Measurements from ENCODE around the gene TMEM272. TPM values are rescaled to one million over a fixed set of nuclear protein-coding genes. Genes with fewer than 3 reads are reported as not detected.

TMEM272 gene
- total and polyA plus RNA-seq, 9 of the 15 experiments (the other 6 are each of a cell fraction or from before 2014, with no cell fraction given): 0.04 to 0.16 (median 0.06) TPM; not detected in 2

DNA sequence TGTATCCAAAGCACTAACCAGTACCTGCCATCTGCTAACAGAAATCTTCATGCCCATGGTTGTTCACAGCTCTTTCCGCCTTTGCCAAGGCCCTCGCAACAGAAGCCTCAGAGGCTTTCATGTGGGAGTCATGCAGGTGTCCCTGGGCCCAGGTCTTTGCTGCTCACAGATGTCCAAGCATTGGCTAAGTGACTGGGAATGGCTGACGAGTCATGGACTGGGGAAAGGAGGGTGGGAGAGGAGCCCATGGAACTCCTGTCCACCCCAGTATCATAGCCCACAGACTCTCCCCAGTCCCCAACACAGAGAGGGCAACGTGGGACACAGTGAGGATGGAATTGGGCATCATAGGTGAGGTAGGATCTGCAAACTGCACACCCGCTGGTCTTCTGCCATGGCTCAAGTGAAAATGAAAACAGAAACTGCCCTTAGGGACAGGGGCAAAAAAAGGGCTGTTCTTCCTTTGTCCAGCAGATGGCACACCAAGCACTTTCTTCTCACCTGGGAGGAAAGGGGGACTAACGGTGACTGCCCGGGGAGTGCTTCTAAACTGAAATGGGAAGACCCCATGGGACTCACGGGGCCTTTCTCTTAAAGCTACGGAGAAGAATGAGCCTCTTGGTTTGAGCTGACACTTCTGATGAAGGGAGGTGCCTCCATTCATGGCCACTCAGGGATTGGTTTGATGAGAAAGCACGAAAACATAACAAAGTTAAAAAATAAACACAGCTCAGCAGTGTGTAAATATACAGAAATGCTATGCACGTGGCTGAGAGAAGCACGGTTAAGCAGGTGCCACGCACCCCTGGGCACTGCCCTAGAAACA lies 29.9 kb downstream of the TMEM272 start (continued):
- TF ChIP-seq, protein P1, sequence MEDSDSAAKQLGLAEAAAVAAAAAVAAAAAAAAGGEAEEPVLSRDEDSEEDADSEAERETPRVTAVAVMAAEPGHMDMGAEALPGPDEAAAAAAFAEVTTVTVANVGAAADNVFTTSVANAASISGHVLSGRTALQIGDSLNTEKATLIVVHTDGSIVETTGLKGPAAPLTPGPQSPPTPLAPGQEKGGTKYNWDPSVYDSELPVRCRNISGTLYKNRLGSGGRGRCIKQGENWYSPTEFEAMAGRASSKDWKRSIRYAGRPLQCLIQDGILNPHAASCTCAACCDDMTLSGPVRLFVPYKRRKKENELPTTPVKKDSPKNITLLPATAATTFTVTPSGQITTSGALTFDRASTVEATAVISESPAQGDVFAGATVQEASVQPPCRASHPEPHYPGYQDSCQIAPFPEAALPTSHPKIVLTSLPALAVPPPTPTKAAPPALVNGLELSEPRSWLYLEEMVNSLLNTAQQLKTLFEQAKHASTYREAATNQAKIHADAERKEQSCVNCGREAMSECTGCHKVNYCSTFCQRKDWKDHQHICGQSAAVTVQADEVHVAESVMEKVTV (CRISPR knock-in tag; IDR thresholded peaks at IDR 0.05): 0 out of 2 replicates have a peak, but pooled peaks have one; percentile 41
- TF ChIP-seq, protein P2, sequence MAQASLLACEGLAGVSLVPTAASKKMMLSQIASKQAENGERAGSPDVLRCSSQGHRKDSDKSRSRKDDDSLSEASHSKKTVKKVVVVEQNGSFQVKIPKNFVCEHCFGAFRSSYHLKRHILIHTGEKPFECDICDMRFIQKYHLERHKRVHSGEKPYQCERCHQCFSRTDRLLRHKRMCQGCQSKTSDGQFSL (CRISPR knock-in tag; IDR thresholded peaks at IDR 0.05): no peak
- TF ChIP-seq, protein P2 (tag; IDR thresholded peaks at IDR 0.05): no peak
- TF ChIP-seq SIN3B (IDR thresholded peaks at IDR 0.05; ENCODE audit: low read depth) (no peak), SRSF9 (IDR thresholded peaks at IDR 0.05; ENCODE audit: borderline replicate concordance, low read depth, low read length) (no peak), SMARCA4 (IDR thresholded peaks at IDR 0.05) (no peak), FOXA1 (IDR thresholded peaks at IDR 0.05; ENCODE audit: borderline replicate concordance) (no peak), ZNF124 (CRISPR knock-in tag; IDR thresholded peaks at IDR 0.05) (no peak), SMARCB1 (IDR thresholded peaks at IDR 0.05; ENCODE audit: insufficient read length, low read depth) (no peak), SMC3 (conservative IDR thresholded peaks at IDR 0.05; ENCODE audit: insufficient read depth, low read depth, low read length) (peak; percentile 59), TAL1 (IDR thresholded peaks at IDR 0.05) (no peak)
- TF ChIP-seq, protein P3, sequence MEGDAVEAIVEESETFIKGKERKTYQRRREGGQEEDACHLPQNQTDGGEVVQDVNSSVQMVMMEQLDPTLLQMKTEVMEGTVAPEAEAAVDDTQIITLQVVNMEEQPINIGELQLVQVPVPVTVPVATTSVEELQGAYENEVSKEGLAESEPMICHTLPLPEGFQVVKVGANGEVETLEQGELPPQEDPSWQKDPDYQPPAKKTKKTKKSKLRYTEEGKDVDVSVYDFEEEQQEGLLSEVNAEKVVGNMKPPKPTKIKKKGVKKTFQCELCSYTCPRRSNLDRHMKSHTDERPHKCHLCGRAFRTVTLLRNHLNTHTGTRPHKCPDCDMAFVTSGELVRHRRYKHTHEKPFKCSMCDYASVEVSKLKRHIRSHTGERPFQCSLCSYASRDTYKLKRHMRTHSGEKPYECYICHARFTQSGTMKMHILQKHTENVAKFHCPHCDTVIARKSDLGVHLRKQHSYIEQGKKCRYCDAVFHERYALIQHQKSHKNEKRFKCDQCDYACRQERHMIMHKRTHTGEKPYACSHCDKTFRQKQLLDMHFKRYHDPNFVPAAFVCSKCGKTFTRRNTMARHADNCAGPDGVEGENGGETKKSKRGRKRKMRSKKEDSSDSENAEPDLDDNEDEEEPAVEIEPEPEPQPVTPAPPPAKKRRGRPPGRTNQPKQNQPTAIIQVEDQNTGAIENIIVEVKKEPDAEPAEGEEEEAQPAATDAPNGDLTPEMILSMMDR (IDR thresholded peaks at IDR 0.05 in 2 of 3, conservative IDR thresholded peaks at IDR 0.05 in 1 of 3; ENCODE audit: insufficient read depth in 2 of 3, low read depth in 1 of 3, low read length in 3 of 3): peak; percentile 67 to 80 (median 77)
- TF ChIP-seq, protein P4, sequence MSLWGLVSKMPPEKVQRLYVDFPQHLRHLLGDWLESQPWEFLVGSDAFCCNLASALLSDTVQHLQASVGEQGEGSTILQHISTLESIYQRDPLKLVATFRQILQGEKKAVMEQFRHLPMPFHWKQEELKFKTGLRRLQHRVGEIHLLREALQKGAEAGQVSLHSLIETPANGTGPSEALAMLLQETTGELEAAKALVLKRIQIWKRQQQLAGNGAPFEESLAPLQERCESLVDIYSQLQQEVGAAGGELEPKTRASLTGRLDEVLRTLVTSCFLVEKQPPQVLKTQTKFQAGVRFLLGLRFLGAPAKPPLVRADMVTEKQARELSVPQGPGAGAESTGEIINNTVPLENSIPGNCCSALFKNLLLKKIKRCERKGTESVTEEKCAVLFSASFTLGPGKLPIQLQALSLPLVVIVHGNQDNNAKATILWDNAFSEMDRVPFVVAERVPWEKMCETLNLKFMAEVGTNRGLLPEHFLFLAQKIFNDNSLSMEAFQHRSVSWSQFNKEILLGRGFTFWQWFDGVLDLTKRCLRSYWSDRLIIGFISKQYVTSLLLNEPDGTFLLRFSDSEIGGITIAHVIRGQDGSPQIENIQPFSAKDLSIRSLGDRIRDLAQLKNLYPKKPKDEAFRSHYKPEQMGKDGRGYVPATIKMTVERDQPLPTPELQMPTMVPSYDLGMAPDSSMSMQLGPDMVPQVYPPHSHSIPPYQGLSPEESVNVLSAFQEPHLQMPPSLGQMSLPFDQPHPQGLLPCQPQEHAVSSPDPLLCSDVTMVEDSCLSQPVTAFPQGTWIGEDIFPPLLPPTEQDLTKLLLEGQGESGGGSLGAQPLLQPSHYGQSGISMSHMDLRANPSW (CRISPR knock-in tag; IDR thresholded peaks at IDR 0.05): no peak
- TF ChIP-seq, protein P5, sequence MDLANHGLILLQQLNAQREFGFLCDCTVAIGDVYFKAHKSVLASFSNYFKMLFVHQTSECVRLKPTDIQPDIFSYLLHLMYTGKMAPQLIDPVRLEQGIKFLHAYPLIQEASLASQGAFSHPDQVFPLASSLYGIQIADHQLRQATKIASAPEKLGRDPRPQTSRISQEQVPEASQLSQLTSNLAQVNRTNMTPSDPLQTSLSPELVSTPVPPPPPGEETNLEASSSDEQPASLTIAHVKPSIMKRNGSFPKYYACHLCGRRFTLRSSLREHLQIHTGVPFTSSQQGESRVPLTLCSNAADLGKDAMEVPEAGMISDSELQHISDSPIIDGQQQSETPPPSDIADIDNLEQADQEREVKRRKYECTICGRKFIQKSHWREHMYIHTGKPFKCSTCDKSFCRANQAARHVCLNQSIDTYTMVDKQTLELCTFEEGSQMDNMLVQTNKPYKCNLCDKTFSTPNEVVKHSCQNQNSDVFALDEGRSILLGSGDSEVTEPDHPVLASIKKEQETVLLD (IDR thresholded peaks at IDR 0.05): no peak
- TF ChIP-seq, protein P6, sequence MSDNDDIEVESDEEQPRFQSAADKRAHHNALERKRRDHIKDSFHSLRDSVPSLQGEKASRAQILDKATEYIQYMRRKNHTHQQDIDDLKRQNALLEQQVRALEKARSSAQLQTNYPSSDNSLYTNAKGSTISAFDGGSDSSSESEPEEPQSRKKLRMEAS (CRISPR knock-in tag; IDR thresholded peaks at IDR 0.05): no peak
- TF ChIP-seq, protein P7, sequence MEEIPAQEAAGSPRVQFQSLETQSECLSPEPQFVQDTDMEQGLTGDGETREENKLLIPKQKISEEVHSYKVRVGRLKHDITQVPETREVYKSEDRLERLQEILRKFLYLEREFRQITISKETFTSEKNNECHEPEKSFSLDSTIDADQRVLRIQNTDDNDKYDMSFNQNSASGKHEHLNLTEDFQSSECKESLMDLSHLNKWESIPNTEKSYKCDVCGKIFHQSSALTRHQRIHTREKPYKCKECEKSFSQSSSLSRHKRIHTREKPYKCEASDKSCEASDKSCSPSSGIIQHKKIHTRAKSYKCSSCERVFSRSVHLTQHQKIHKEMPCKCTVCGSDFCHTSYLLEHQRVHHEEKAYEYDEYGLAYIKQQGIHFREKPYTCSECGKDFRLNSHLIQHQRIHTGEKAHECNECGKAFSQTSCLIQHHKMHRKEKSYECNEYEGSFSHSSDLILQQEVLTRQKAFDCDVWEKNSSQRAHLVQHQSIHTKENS (CRISPR knock-in tag; IDR thresholded peaks at IDR 0.05): no peak
